Measurements from ENCODE around the gene SNX2. TPM values are rescaled to one million over a fixed set of nuclear protein-coding genes. Genes with fewer than 3 reads are reported as not detected.

Gene SNX2, protein sequence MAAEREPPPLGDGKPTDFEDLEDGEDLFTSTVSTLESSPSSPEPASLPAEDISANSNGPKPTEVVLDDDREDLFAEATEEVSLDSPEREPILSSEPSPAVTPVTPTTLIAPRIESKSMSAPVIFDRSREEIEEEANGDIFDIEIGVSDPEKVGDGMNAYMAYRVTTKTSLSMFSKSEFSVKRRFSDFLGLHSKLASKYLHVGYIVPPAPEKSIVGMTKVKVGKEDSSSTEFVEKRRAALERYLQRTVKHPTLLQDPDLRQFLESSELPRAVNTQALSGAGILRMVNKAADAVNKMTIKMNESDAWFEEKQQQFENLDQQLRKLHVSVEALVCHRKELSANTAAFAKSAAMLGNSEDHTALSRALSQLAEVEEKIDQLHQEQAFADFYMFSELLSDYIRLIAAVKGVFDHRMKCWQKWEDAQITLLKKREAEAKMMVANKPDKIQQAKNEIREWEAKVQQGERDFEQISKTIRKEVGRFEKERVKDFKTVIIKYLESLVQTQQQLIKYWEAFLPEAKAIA
- 44.7 and 72.2 TPM in 2 replicates for total RNA-seq

DNA sequence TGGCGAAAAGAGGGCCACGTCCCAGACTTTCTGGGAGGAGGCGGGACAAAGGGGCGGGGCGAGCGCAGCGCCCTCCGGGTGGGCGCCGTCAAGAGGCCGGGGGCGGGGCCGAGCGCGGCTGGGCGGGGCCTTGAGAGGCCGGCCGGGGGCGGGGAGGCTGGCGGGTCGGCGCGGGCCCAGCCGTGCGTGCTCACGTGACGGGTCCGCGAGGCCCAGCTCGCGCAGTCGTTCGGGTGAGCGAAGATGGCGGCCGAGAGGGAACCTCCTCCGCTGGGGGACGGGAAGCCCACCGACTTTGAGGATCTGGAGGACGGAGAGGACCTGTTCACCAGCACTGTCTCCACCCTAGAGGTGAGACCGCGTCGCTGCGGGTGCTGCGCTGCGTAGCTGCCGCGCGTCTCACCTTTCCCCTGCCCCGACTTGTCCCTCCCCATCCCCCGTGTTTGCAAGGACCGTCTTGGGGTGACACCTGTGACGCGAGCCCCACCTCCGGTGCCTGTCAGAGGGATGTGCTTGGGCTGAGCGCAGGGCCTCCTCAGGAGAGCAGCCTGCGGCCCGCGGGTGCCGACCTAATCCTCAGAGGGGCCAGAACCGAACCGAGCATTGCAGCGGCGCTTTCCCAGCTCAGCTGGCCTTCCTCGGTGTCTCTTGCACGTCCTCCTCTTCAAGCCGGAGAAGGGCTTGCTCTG, at the start of gene SNX2:
Gene SNX2, plus strand, starts transcription at position 220 of the 689 bp plus-strand sequence. Its CDS starts 24 bp downstream, at position 244.

DNA sequence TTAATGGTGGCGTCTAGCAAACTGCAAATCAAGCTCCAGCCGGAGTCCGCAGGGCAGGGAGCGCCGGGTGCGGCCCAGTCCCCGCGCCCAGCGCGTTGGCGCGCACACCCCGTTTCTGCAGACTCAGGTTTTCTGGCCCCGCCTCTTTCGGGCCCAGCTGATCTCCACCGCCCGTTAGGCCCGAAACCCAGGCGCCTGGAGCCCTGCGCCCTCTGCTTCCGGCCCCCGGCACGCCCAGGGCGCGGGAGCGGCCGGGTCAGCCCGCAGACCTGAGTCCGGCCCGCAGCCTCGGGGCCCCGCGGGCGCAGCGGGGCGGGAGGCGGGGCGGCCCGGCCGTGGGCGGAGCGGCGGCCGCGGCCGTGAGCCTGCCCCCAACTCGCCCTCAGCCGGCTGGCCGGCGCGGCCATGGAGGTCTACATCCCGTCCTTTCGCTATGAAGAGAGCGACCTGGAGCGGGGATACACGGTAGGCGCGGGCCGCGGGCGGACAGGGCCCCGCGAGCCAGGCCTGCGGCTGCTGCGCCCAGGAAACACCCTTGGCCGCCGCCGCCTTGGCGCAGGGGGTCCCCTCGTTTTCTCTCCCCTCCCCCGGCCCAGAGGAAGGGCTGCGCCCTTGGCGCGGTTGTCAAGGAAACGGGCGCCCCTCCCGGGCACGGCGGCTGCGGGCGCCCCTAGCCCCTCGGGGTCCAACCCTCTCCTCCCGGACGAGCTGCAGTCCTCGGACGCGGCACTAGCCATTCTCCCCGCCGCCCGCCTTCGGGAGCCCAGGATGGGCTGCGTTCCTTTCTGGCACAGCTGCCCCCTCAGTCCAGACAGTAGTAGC, 70.6 kb downstream of the SNX2 start, which contains the start of gene SNX24:
Gene SNX24, plus strand, starts transcription at position 385 of the 822 bp plus-strand sequence. Its CDS starts 21 bp downstream, at position 406.

Other genes starting within 250 kb of the SNX2 start
- 21.0 and 41.1 TPM in 2 replicates for gene SNX24, start 70.5 kb downstream of the SNX2 start, total RNA-seq